ENCODE data around the gene RALY. TPM values are rescaled to one million over a fixed set of nuclear protein-coding genes. Genes with fewer than 3 reads are reported as not detected.

Gene RALY
- total and polyA plus RNA-seq, 3 donors from 2014 or later = 184 to 247 (median 224) TPM

DNA sequence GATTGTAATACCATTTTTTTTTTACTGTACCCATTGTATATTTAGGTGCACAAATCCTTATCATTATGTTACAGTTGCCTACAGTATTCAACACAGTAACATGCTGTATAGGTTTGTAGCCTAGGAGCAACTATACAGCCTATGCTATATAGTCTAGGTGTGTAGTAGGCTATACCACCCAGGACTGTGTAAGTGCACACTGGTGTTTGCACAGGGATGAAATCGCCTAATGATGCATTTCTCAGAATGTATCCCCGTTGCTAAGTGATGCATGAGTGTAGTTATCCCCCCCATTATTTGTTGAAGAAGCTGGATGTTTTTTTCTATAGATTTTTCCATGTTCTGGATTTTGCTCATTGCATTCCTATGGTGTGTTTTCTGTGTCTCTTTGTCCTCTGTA lies 12.9 kb downstream of the RALY start:
- Histone ChIP-seq H3K4me3 (no peak overlapping the region), H3K27ac (no peak overlapping the region), H3K9me3 (no peaks in the 10 kb centered on the region), H3K27me3 (no peaks in the 10 kb centered on the region), H3K36me3 (ENCODE audit: low read depth, missing control alignments) (no peaks in the 10 kb centered on the region), H3K4me1 (peaks cover 5% of the 10 kb centered on the region)
- WGBS, 2 donors = 85 to 92% methylated on average over 2 of the region's 2 CpGs
- no peak for DNase-seq
- TF ChIP-seq, protein P1, sequence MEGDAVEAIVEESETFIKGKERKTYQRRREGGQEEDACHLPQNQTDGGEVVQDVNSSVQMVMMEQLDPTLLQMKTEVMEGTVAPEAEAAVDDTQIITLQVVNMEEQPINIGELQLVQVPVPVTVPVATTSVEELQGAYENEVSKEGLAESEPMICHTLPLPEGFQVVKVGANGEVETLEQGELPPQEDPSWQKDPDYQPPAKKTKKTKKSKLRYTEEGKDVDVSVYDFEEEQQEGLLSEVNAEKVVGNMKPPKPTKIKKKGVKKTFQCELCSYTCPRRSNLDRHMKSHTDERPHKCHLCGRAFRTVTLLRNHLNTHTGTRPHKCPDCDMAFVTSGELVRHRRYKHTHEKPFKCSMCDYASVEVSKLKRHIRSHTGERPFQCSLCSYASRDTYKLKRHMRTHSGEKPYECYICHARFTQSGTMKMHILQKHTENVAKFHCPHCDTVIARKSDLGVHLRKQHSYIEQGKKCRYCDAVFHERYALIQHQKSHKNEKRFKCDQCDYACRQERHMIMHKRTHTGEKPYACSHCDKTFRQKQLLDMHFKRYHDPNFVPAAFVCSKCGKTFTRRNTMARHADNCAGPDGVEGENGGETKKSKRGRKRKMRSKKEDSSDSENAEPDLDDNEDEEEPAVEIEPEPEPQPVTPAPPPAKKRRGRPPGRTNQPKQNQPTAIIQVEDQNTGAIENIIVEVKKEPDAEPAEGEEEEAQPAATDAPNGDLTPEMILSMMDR (IDR thresholded peaks at IDR 0.05) = no peak
- no peak for TF ChIP-seq POLR2A (IDR thresholded peaks at IDR 0.05)
- intact Hi-C loops (cut with DNase I; ENCODE audit: low total_unique reads) = no loop called here

DNA sequence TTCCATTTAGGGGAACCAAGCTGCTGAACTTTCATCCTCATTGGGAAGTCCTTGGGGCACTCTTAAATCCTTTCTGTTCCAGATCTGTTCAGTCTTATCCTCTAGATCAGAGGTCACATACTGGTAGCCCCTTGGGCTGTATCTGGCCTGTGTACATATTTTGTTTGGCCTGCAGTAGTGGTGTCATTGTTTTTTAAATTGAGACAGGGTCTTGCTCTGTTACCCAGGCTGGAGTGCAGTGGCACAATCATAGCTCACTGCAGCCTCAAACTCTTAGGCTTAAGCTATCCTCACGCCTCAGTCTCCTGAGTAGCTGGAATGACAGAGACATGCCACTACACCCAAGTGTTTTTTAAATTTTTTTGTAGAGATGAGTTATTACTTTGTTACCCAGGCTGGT lies 14.8 kb downstream of the RALY start:
- Histone ChIP-seq H3K36me3 (ENCODE audit: low read depth, missing control alignments) (no peaks in the 10 kb centered on the region), H3K9me3 (no peaks in the 10 kb centered on the region), H3K27ac (no peak overlapping the region), H3K4me1 (peaks cover 5% of the 10 kb centered on the region), H3K4me3 (no peak overlapping the region), H3K27me3 (no peaks in the 10 kb centered on the region)
- intact Hi-C loops (cut with DNase I; ENCODE audit: low total_unique reads) = no loop called here
- no peak for DNase-seq
- no peak for TF ChIP-seq POLR2A (IDR thresholded peaks at IDR 0.05)
- TF ChIP-seq, protein P1 (IDR thresholded peaks at IDR 0.05) = no peak
- WGBS, 2 donors = 92 to 93% methylated on average over 1 of the region's 1 CpG

DNA sequence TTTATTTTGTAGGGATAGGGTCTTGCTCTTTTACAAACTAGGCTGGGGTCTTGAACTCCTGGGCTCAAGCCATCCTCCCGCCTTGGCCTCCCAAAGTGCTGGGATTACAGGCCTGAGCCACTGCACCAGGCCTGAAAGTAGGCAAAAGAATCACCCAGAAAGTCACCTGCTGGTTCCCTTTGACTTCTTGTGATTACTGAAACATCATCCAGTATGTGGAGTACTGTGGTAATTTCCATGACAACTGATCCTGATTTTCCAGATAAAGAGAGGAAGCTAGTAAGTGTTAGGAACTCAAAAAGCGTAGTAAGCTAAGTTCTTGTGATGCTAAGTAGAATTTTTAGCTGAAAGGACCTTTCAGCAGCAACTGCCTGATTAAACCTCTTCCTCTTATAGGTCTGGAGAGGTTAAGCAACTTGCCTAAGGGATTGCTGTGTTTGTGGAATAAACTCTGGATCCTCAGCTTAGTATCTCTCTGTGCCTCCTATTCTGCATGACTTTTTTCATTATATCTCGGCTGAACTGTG lies 16.8 kb downstream of the RALY start:
- Histone ChIP-seq H3K9me3 (no peaks in the 10 kb centered on the region), H3K27me3 (no peaks in the 10 kb centered on the region), H3K4me1 (peaks cover 5% of the 10 kb centered on the region), H3K27ac (no peak overlapping the region), H3K4me3 (no peak overlapping the region), H3K36me3 (ENCODE audit: low read depth, missing control alignments) (no peaks in the 10 kb centered on the region)
- DNase-seq = no peak
- intact Hi-C loops (cut with DNase I; ENCODE audit: low total_unique reads) = no loop called here
- WGBS, 2 donors = 82% methylated on average over 3 of the region's 3 CpGs
- TF ChIP-seq POLR2A (IDR thresholded peaks at IDR 0.05) = no peak
- TF ChIP-seq, protein P1 (IDR thresholded peaks at IDR 0.05) = no peak

DNA sequence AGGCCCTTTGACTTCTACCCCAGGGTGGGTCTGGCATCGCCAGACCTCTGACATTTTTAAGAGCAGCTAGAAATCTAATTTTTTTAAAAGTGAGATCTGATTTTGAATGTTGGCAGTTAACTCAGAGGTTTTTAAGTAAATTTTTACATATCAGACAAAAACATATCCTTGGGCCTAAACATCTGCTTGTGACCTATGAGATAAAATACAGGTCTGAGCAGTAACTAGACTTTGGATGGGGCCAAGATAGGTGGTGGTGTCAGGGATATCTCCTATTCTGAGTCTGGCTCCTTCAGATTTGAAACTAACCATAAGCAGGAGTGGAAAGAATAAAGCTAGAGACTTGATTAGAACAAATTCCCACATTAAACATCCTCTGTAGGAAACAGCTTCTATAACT lies 17.6 kb downstream of the RALY start:
- no peaks in the 10 kb centered on the region for H3K9me3 ChIP-seq
- WGBS, 2 donors = 85 to 98% methylated on average over 1 of the region's 1 CpG
- peaks cover 5% of the 10 kb centered on the region for H3K4me1 ChIP-seq
- H3K36me3 ChIP-seq (ENCODE audit: low read depth, missing control alignments) = no peaks in the 10 kb centered on the region
- no peak for DNase-seq
- no peak overlapping the region for H3K27ac ChIP-seq
- intact Hi-C loops (cut with DNase I; ENCODE audit: low total_unique reads) = no loop called here
- TF ChIP-seq, protein P1 (IDR thresholded peaks at IDR 0.05) = no peak
- no peaks in the 10 kb centered on the region for H3K27me3 ChIP-seq
- no peak overlapping the region for H3K4me3 ChIP-seq

DNA sequence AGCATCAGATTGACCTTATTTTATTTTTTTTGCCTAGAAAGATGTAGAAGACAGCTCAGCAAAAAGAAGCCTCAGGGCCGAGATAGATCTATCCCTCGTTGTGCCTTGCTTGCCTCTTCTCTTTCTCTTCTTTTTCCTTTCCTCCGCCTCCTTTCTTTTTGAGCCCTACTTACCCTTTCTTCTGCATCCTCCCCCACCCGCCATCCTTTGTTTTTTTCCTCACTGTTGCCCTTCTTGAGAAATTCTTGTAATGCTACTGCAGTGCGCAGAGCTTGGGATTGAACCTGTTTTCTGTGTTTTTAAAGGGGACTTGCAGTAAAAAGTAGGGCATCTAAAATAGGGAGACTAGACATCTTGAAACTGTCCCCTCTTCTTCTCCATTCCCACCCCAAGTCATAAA lies 18.6 kb downstream of the RALY start:
- no peaks in the 10 kb centered on the region for H3K27me3 ChIP-seq
- DNase-seq = no peak
- H3K4me3 ChIP-seq = no peak overlapping the region
- peaks cover 10% of the 10 kb centered on the region for H3K4me1 ChIP-seq
- 85 to 88% methylated on average over 5 of the region's 5 CpGs for WGBS, 2 donors
- intact Hi-C loops (cut with DNase I; ENCODE audit: low total_unique reads) = no loop called here
- H3K9me3 ChIP-seq = no peaks in the 10 kb centered on the region
- no peak for TF ChIP-seq POLR2A (IDR thresholded peaks at IDR 0.05)
- TF ChIP-seq, protein P1 (IDR thresholded peaks at IDR 0.05) = no peak
- no peak overlapping the region for H3K27ac ChIP-seq
- H3K36me3 ChIP-seq (ENCODE audit: low read depth, missing control alignments) = no peaks in the 10 kb centered on the region

Data from testis (tissue), 3 donors.